GM23338 (cell line): ENCODE data around the gene DSCAML1. TPM values are rescaled to one million over a fixed set of nuclear protein-coding genes. Genes with fewer than 3 reads are reported as not detected.

Source experiments
- ATAC-seq: fragments of 200-7000 bp; cut with Tn5 transposase; 3 replicates; pipeline ENCODE4 v1.9.1; 2020
- DNase-seq: peaks from one replicate; pipeline ENCODE4 v3.0.0-alpha.2; 2015; ENCODE audit warnings: low spot score
- H2AFZ ChIP-seq: fragments of 200-600 bp; sonication (generic); 2 replicates; pipeline ENCODE4 v1.8.0; 2016; ENCODE audit warnings: antibody characterized with exemption, mild to moderate bottlenecking, moderate library complexity
- H3F3A ChIP-seq: fragments of 200-600 bp; sonication (generic); replicated peaks from 2 replicates; pipeline ENCODE4 v1.8.0; 2017; ENCODE audit warnings: antibody characterized with exemption, mixed run types, low read depth
- H3K27ac ChIP-seq: fragments of 200-600 bp; sonication (generic); 2 replicates; pipeline ENCODE4 v1.6.1; 2016; ENCODE audit warnings: low read depth
- H3K27me3 ChIP-seq: fragments of 200-600 bp; sonication (generic); 2 replicates; pipeline ENCODE4 v1.8.0; 2016; ENCODE audit warnings: mild to moderate bottlenecking, mixed run types, moderate library complexity; ENCODE audit not compliant: insufficient read depth
- H3K36me3 ChIP-seq: fragments of 200-600 bp; sonication (generic); 2 replicates; pipeline ENCODE4 v1.8.0; 2016; ENCODE audit warnings: mild to moderate bottlenecking; ENCODE audit not compliant: insufficient read depth
- H3K4me1 ChIP-seq: fragments of 200-600 bp; sonication (generic); 2 replicates; pipeline ENCODE4 v1.8.0; 2016; ENCODE audit warnings: mild to moderate bottlenecking, moderate library complexity; ENCODE audit not compliant: insufficient read depth
- H3K4me2 ChIP-seq: fragments of 200-600 bp; sonication (generic); 2 replicates; pipeline ENCODE4 v1.7.1; 2017; ENCODE audit warnings: mixed run types
- H3K4me3 ChIP-seq: fragments of 200-600 bp; sonication (generic); 2 replicates; pipeline ENCODE4 v1.6.1; 2016; ENCODE audit warnings: mixed run types
- H3K79me2 ChIP-seq: fragments of 200-600 bp; sonication (generic); replicated peaks from 2 replicates; pipeline ENCODE4 v1.8.0; 2017; ENCODE audit warnings: mild to moderate bottlenecking; ENCODE audit not compliant: insufficient read depth
- H3K9me2 ChIP-seq: fragments of 200-600 bp; sonication (generic); 2 replicates; pipeline ENCODE4 v1.8.0; 2017; ENCODE audit not compliant: insufficient read depth
- H4K20me1 ChIP-seq: fragments of 200-600 bp; sonication (generic); replicated peaks from 2 replicates; pipeline ENCODE4 v1.8.0; 2017; ENCODE audit warnings: mild to moderate bottlenecking; ENCODE audit not compliant: insufficient read depth
- H3K27ac Mint-ChIP-seq: 2 replicates; pipeline ENCODE4 v1.8.0; 2020; ENCODE audit warnings: inconsistent platforms, mild to moderate bottlenecking, moderate library complexity, mixed read lengths
- H3K27me3 Mint-ChIP-seq: 3 replicates; pipeline ENCODE4 v1.8.0; 2022; ENCODE audit warnings: low read depth, mild to moderate bottlenecking, moderate library complexity, mixed read lengths, inconsistent platforms; ENCODE audit not compliant: insufficient read depth, poor library complexity
- H3K36me3 Mint-ChIP-seq: 3 replicates; pipeline ENCODE4 v1.8.0; 2021; ENCODE audit warnings: low read depth, mild to moderate bottlenecking, inconsistent platforms, moderate library complexity, mixed read lengths
- H3K4me1 Mint-ChIP-seq: 3 replicates; pipeline ENCODE4 v1.8.0; 2020; ENCODE audit warnings: mild to moderate bottlenecking, inconsistent platforms, mixed read lengths
- H3K4me3 Mint-ChIP-seq: 3 replicates; pipeline ENCODE4 v1.8.0; 2021; ENCODE audit warnings: moderate library complexity, mild to moderate bottlenecking, inconsistent platforms, mixed read lengths
- H3K9me3 Mint-ChIP-seq: 3 replicates; pipeline ENCODE4 v1.8.0; 2020; ENCODE audit warnings: moderate library complexity, mild to moderate bottlenecking, inconsistent platforms, mixed read lengths
- CREB1 ChIP-seq: fragments of 250-450 bp; sonication (Bioruptor Pico); IDR thresholded peaks from 2 replicates; pipeline ENCODE4 v1.5.0; 2020; ENCODE audit warnings: low read depth, mild to moderate bottlenecking, moderate library complexity
- ETS1 ChIP-seq: IDR thresholded peaks from 2 replicates; pipeline ENCODE4 v1.6.1; 2016; ENCODE audit warnings: antibody characterized with exemption
- EZH2 ChIP-seq: fragments of 200-600 bp; sonication (generic); IDR thresholded peaks from one replicate; pipeline ENCODE4 v1.8.0; 2017; ENCODE audit warnings: antibody characterized with exemption, mild to moderate bottlenecking, low read depth; ENCODE audit not compliant: unreplicated experiment
- EZH2phosphoT487 ChIP-seq: fragments of 200-600 bp; sonication (generic); IDR thresholded peaks from one replicate; pipeline ENCODE4 v1.8.1; 2018; ENCODE audit warnings: antibody characterized with exemption; ENCODE audit not compliant: unreplicated experiment
- JUNB ChIP-seq: IDR thresholded peaks from one replicate; pipeline ENCODE4 v1.6.1; 2016; ENCODE audit warnings: antibody characterized with exemption; ENCODE audit not compliant: unreplicated experiment
- NANOG ChIP-seq: IDR thresholded peaks from 2 replicates; pipeline ENCODE4 v1.6.1; 2016; ENCODE audit warnings: antibody characterized with exemption, borderline replicate concordance
- POLR2AphosphoS5 ChIP-seq: IDR thresholded peaks from 2 replicates; pipeline ENCODE4 v1.6.1; 2016; ENCODE audit warnings: antibody characterized with exemption, low read depth
- STAT1 ChIP-seq: IDR thresholded peaks from one replicate; pipeline ENCODE4 v1.6.1; 2016; ENCODE audit warnings: antibody characterized with exemption; ENCODE audit not compliant: unreplicated experiment
- ZNF114 ChIP-seq: fragments of 250-450 bp; sonication (Bioruptor Pico); IDR thresholded peaks from 2 replicates; pipeline ENCODE4 v1.5.0; 2020; ENCODE audit warnings: mild to moderate bottlenecking, moderate library complexity
- polyA plus RNA-seq: library from polyadenylated mRNA; unstranded; fragments of >200 nt; fragmentation: Nextera tagmentation; extraction: Ambion mirVana; gene quantifications from 2 replicates; pipeline ENCODE4 v1.2.1, GENCODE V29; 2016
- total RNA-seq: library from RNA; depleted of rRNA; stranded (reverse); fragments of >200 nt; shearing (Covaris generic); gene quantifications from 2 replicates; pipeline ENCODE4 v1.2.3, GENCODE V29; 2014
- TF ChIP-seq, protein P1 (sequence below), 2 experiments: fragments of 200-600 bp in 1 of 2; sonication (generic) in 1 of 2; conservative IDR thresholded peaks; 2 replicates each; pipeline versions ENCODE4 v1.5.1 to v1.6.1; 2016 to 2017; ENCODE audit warnings: antibody characterized with exemption in 2 of 2, low read depth in 2 of 2, mild to moderate bottlenecking in 2 of 2, moderate library complexity in 1 of 2
- TF ChIP-seq, protein P2 (sequence below): fragments of 250-450 bp; sonication (Bioruptor Pico); IDR thresholded peaks from 2 replicates; pipeline ENCODE4 v1.5.0; 2020; ENCODE audit warnings: mild to moderate bottlenecking, moderate library complexity

Gene DSCAML1
- total and polyA plus RNA-seq, 2 experiments from 2014 or later: 0.17 TPM; not detected in 1

DNA sequence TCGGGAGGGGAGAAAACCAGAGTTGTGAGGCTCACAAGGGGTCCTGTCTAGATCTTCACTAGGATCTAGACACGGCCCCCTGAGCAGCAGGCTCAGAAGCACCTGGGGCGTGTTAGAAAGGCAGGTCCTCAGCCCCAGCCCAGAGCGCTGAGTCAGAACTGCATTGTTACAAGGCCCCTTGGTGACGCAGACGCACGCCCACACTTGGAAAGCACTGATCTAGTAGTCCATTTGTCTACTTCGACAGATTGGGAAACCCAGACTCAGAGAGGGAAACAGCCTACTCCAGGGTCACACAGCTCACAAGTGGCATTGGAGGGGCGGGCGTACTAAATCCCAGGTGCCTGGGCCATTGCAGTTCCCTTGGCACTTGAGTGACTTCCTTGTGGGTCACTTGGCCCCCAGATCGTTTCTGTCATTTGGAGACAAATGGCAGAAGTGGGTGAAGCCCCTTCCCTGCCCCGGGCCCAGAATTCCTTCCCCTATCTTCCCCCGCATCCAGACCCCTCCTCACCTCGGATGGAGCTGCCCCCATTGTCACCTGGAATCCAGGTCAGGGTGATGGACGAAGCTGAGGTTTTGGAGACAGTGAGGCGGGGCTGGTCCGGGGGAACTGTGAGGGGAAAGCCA lies 358.5 kb downstream of the DSCAML1 start:
- Histone ChIP-seq H3K79me2 (no peaks in the 10 kb centered on the region), H3K27me3 (no peaks in the 10 kb centered on the region), H4K20me1 (no peaks in the 10 kb centered on the region), H3K4me2 (no peak overlapping the region), H3K36me3 (no peaks in the 10 kb centered on the region), H3K27ac (no peak overlapping the region), H3K9me2 (no peaks in the 10 kb centered on the region), H3F3A (0 out of 2 replicates have a peak, but pooled peaks cover 2% of the 10 kb centered on the region), H2AFZ (no peak overlapping the region), H3K4me1 (no peaks in the 10 kb centered on the region; the same call in 1 of the 2 replicates), H3K4me3 (no peak overlapping the region)
- Mint-ChIP-seq H3K4me3 (no peak overlapping the region), H3K9me3 (no peaks in the 10 kb centered on the region), H3K27ac (no peak overlapping the region), H3K36me3 (no peaks in the 10 kb centered on the region), H3K4me1 (peaks cover 5% of the 10 kb centered on the region), H3K27me3 (peaks cover 3% of the 10 kb centered on the region)
- ATAC-seq (no peak), DNase-seq (no peak)
- TF ChIP-seq JUNB (no peak), EZH2 (no peak), NANOG (no peak), STAT1 (no peak), POLR2AphosphoS5 (no peak)

DNA sequence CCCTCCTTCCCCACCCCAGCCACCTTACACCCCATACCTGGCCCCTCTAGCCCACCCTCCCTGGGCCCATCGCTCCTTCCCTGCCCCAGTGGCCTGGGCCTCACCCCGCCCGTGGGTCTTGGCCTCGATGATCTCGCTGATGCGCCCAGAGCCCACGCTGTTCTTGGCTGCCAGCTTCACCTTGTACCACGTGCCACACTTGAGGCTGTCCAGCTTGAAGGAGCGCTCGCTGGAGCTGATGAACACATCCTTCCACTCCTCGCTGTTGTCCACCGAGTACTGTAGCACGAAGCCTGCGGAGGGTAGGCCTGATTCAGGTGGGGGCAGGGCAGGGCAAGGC lies 359.3 kb downstream of the DSCAML1 start:
- H3K9me3 Mint-ChIP-seq: no peaks in the 10 kb centered on the region
- H3K36me3 Mint-ChIP-seq: no peaks in the 10 kb centered on the region
- ATAC-seq (peak; percentile 15; the same call in 2 of the 3 replicates), DNase-seq (no peak)
- no peak overlapping the region for H3K27ac Mint-ChIP-seq
- Histone ChIP-seq H3K27ac (no peak overlapping the region), H3K4me1 (no peaks in the 10 kb centered on the region; the same call in 1 of the 2 replicates), H3K4me2 (no peak overlapping the region), H3K36me3 (no peaks in the 10 kb centered on the region), H3K9me2 (no peaks in the 10 kb centered on the region), H4K20me1 (no peaks in the 10 kb centered on the region), H3K27me3 (no peaks in the 10 kb centered on the region), H2AFZ (no peak overlapping the region), H3K4me3 (no peak overlapping the region), H3F3A (0 out of 2 replicates have a peak, but pooled peaks cover 2% of the 10 kb centered on the region), H3K79me2 (no peaks in the 10 kb centered on the region)
- no peak overlapping the region for H3K4me3 Mint-ChIP-seq
- H3K4me1 Mint-ChIP-seq: peaks cover 5% of the 10 kb centered on the region; the same call in 2 of the 3 replicates
- peaks cover 3% of the 10 kb centered on the region for H3K27me3 Mint-ChIP-seq
- TF ChIP-seq JUNB (no peak), ZNF114 (no peak), ETS1 (no peak), EZH2phosphoT487 (no peak), STAT1 (no peak), CREB1 (CRISPR knock-in tag) (no peak), POLR2AphosphoS5 (no peak)
- TF ChIP-seq, protein P1, sequence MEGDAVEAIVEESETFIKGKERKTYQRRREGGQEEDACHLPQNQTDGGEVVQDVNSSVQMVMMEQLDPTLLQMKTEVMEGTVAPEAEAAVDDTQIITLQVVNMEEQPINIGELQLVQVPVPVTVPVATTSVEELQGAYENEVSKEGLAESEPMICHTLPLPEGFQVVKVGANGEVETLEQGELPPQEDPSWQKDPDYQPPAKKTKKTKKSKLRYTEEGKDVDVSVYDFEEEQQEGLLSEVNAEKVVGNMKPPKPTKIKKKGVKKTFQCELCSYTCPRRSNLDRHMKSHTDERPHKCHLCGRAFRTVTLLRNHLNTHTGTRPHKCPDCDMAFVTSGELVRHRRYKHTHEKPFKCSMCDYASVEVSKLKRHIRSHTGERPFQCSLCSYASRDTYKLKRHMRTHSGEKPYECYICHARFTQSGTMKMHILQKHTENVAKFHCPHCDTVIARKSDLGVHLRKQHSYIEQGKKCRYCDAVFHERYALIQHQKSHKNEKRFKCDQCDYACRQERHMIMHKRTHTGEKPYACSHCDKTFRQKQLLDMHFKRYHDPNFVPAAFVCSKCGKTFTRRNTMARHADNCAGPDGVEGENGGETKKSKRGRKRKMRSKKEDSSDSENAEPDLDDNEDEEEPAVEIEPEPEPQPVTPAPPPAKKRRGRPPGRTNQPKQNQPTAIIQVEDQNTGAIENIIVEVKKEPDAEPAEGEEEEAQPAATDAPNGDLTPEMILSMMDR (conservative IDR thresholded peaks at IDR 0.05; ENCODE audit: low read depth in 2 of 2): no peak
- TF ChIP-seq, protein P2, sequence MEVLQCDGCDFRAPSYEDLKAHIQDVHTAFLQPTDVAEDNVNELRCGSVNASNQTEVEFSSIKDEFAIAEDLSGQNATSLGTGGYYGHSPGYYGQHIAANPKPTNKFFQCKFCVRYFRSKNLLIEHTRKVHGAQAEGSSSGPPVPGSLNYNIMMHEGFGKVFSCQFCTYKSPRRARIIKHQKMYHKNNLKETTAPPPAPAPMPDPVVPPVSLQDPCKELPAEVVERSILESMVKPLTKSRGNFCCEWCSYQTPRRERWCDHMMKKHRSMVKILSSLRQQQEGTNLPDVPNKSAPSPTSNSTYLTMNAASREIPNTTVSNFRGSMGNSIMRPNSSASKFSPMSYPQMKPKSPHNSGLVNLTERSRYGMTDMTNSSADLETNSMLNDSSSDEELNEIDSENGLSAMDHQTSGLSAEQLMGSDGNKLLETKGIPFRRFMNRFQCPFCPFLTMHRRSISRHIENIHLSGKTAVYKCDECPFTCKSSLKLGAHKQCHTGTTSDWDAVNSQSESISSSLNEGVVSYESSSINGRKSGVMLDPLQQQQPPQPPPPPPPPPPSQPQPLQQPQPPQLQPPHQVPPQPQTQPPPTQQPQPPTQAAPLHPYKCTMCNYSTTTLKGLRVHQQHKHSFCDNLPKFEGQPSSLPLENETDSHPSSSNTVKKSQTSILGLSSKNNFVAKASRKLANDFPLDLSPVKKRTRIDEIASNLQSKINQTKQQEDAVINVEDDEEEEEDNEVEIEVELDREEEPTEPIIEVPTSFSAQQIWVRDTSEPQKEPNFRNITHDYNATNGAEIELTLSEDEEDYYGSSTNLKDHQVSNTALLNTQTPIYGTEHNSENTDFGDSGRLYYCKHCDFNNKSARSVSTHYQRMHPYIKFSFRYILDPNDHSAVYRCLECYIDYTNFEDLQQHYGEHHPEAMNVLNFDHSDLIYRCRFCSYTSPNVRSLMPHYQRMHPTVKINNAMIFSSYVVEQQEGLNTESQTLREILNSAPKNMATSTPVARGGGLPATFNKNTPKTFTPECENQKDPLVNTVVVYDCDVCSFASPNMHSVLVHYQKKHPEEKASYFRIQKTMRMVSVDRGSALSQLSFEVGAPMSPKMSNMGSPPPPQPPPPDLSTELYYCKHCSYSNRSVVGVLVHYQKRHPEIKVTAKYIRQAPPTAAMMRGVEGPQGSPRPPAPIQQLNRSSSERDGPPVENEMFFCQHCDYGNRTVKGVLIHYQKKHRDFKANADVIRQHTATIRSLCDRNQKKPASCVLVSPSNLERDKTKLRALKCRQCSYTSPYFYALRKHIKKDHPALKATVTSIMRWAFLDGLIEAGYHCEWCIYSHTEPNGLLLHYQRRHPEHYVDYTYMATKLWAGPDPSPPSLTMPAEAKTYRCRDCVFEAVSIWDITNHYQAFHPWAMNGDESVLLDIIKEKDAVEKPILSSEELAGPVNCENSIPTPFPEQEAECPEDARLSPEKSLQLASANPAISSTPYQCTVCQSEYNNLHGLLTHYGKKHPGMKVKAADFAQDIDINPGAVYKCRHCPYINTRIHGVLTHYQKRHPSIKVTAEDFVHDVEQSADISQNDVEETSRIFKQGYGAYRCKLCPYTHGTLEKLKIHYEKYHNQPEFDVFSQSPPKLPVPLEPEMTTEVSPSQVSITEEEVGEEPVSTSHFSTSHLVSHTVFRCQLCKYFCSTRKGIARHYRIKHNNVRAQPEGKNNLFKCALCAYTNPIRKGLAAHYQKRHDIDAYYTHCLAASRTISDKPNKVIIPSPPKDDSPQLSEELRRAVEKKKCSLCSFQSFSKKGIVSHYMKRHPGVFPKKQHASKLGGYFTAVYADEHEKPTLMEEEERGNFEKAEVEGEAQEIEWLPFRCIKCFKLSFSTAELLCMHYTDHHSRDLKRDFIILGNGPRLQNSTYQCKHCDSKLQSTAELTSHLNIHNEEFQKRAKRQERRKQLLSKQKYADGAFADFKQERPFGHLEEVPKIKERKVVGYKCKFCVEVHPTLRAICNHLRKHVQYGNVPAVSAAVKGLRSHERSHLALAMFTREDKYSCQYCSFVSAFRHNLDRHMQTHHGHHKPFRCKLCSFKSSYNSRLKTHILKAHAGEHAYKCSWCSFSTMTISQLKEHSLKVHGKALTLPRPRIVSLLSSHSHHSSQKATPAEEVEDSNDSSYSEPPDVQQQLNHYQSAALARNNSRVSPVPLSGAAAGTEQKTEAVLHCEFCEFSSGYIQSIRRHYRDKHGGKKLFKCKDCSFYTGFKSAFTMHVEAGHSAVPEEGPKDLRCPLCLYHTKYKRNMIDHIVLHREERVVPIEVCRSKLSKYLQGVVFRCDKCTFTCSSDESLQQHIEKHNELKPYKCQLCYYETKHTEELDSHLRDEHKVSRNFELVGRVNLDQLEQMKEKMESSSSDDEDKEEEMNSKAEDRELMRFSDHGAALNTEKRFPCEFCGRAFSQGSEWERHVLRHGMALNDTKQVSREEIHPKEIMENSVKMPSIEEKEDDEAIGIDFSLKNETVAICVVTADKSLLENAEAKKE: no peak
